ENCODE results near the gene SQSTM1. TPM values are rescaled to one million over a fixed set of nuclear protein-coding genes. Genes with fewer than 3 reads are reported as not detected.

The SQSTM1 gene
- total RNA-seq, 1 experiment from 2014 or later = 78.5 TPM

DNA sequence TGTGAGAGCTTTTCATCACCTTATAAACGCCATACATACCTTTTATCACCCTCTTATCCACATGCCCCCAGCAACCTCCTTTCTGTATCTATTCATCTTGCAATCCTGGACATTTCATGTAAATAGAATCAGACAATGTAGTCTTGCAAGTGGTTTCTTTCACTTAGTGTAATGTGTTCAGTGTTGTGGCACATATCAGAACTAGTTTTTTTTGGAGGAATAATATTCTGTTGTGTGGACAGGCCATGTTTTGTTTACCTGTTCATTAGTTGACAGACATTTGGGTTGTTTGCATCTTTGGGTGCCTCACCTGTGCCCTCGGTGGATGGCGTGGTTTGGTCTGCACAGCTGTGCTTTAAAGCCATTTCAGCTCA, 1.3 kb downstream of the SQSTM1 start (continued):
- TF ChIP-seq TEAD4 (CRISPR knock-in tag; IDR thresholded peaks at IDR 0.05) (no peak), NFE2L1 (CRISPR knock-in tag; IDR thresholded peaks at IDR 0.05) (no peak), GTF2I (CRISPR knock-in tag; conservative IDR thresholded peaks at IDR 0.05) (no peak)
- TF ChIP-seq, protein P1, sequence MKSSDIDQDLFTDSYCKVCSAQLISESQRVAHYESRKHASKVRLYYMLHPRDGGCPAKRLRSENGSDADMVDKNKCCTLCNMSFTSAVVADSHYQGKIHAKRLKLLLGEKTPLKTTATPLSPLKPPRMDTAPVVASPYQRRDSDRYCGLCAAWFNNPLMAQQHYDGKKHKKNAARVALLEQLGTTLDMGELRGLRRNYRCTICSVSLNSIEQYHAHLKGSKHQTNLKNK (CRISPR knock-in tag; IDR thresholded peaks at IDR 0.05) = no peak
- TF ChIP-seq, protein P2, sequence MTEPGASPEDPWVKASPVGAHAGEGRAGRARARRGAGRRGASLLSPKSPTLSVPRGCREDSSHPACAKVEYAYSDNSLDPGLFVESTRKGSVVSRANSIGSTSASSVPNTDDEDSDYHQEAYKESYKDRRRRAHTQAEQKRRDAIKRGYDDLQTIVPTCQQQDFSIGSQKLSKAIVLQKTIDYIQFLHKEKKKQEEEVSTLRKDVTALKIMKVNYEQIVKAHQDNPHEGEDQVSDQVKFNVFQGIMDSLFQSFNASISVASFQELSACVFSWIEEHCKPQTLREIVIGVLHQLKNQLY (CRISPR knock-in tag; IDR thresholded peaks at IDR 0.05) = no peak
- TF ChIP-seq, protein P3, sequence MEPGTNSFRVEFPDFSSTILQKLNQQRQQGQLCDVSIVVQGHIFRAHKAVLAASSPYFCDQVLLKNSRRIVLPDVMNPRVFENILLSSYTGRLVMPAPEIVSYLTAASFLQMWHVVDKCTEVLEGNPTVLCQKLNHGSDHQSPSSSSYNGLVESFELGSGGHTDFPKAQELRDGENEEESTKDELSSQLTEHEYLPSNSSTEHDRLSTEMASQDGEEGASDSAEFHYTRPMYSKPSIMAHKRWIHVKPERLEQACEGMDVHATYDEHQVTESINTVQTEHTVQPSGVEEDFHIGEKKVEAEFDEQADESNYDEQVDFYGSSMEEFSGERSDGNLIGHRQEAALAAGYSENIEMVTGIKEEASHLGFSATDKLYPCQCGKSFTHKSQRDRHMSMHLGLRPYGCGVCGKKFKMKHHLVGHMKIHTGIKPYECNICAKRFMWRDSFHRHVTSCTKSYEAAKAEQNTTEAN (CRISPR knock-in tag; IDR thresholded peaks at IDR 0.05) = no peak

DNA sequence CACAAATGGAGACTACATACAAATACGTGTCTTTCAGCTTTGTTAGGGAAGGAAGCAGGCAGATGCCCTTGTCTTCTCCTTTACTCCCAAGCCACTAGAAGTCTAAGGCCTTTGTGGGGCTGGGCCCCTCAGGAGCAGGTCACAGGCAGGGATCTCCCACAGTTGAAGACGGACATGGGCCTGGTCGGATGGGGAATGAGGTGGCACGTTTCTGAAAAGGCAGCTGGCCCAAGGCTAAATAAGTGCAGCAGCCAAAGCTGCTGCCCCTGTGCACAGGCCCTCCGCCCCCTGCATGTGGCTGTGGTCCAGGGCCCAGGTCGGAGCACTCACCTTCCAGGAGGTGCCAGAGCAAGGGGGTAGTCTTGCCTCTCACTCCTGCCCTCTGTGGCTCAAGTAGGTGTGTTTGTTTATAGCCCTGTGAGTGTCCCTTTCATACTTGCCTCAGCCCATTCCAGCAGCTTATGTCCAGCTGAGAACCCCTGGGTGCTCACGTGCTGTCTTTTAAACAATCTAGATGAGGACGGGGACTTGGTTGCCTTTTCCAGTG, 1.8 kb downstream of the SQSTM1 start:
- Mint-ChIP-seq H3K27ac (no peak overlapping the region; the same call in 1 of the 2 replicates), H3K4me3 (peak overlapping the region; percentile 87), H3K27me3 (ENCODE audit: low read depth) (peaks cover 8% of the 10 kb centered on the region), H3K36me3 (peaks cover 41% of the 10 kb centered on the region), H3K4me1 (peaks cover 33% of the 10 kb centered on the region), H3K9me3 (no peaks in the 10 kb centered on the region)
- DNase-seq (ENCODE audit: low spot score) = no peak
- ChIA-PET CTCF (interaction anchor here (0.5 to 1.6 kb wide), 3 partner anchors 11 to 78 kb away, joined by 3 to 10 read pairs (median 4); no protein-coding TSS in a partner anchor), POLR2A (interaction anchor here (0.7 kb wide), 1 partner anchor 90 kb away, joined by 9 read pairs; no protein-coding TSS in a partner anchor)
- ATAC-seq = no peak
- no peak for TF ChIP-seq CREM (CRISPR knock-in tag; IDR thresholded peaks at IDR 0.05)
- TF ChIP-seq, protein P1 (CRISPR knock-in tag; IDR thresholded peaks at IDR 0.05) = no peak
- TF ChIP-seq MYBL2 (CRISPR knock-in tag; IDR thresholded peaks at IDR 0.05) = no peak

DNA sequence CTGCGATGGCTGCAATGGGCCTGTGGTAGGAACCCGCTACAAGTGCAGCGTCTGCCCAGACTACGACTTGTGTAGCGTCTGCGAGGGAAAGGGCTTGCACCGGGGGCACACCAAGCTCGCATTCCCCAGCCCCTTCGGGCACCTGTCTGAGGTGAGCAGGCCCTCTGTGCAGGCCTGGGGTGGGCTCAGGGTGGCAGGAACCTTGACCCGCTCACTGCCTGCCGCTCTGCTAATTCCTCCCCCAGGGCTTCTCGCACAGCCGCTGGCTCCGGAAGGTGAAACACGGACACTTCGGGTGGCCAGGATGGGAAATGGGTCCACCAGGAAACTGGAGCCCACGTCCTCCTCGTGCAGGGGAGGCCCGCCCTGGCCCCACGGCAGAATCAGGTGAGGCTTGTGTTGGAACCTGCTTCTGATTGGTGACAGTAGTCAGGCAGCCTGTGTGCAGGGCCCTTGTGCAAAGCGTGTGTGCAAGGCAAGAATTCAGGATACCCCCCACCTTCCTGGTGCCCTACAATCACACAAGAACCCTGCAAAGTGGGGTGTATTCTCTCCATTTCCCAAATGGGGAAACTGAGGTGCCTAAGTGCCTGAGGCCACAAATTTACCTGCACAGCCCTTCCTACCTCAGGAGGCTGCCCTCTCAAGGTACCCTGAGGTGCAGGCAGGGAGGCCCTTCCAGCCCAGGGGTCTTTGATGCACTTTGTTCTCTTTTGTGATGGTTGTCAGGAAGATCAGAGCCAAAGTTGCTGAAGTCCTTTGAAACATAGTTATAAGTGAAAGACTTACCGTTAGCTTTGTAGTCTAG, 3.4 kb downstream of the SQSTM1 start:
- H3K27ac Mint-ChIP-seq = no peak overlapping the region

DNA sequence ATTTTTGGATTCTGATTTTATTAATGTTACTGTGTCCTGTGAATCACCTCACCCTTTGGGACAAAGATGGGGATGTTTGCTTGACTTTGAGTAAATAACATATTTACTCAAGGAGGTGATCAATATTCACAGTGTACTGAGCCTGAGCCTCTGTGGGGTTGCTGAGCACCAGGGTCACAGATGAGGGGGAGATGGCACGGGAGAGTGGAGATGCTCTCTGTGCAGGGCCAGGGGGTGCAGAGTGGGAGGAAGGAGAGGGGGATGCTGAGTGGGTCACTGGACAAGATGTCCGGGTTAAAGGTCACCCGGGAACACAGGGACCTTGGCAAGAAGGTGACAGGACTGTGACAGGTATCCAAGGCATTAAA, 4.0 kb downstream of the SQSTM1 start:
- Mint-ChIP-seq H3K4me3 (no peak overlapping the region), H3K27me3 (ENCODE audit: low read depth) (no peaks in the 10 kb centered on the region), H3K4me1 (peaks cover 41% of the 10 kb centered on the region), H3K9me3 (no peaks in the 10 kb centered on the region), H3K36me3 (peaks cover 60% of the 10 kb centered on the region), H3K27ac (no peak overlapping the region)
- no peak for DNase-seq (ENCODE audit: low spot score)
- POLR2A ChIA-PET = interaction anchor here (0.6 kb wide), 1 partner anchor 143 kb away, joined by 3 read pairs; no protein-coding TSS in a partner anchor
- no peak for ATAC-seq
- CTCF ChIA-PET = no interaction called here
- TF ChIP-seq NR2C2 (CRISPR knock-in tag; IDR thresholded peaks at IDR 0.05) (no peak), ETV6 (CRISPR knock-in tag; IDR thresholded peaks at IDR 0.05) (no peak), NR1H2 (CRISPR knock-in tag; IDR thresholded peaks at IDR 0.05) (no peak), ZNF423 (CRISPR knock-in tag; IDR thresholded peaks at IDR 0.05) (no peak), TP53 (CRISPR knock-in tag; IDR thresholded peaks at IDR 0.05) (no peak)
- TF ChIP-seq, protein P4, sequence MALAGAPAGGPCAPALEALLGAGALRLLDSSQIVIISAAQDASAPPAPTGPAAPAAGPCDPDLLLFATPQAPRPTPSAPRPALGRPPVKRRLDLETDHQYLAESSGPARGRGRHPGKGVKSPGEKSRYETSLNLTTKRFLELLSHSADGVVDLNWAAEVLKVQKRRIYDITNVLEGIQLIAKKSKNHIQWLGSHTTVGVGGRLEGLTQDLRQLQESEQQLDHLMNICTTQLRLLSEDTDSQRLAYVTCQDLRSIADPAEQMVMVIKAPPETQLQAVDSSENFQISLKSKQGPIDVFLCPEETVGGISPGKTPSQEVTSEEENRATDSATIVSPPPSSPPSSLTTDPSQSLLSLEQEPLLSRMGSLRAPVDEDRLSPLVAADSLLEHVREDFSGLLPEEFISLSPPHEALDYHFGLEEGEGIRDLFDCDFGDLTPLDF (CRISPR knock-in tag; IDR thresholded peaks at IDR 0.05) = no peak
- TF ChIP-seq, protein P5, sequence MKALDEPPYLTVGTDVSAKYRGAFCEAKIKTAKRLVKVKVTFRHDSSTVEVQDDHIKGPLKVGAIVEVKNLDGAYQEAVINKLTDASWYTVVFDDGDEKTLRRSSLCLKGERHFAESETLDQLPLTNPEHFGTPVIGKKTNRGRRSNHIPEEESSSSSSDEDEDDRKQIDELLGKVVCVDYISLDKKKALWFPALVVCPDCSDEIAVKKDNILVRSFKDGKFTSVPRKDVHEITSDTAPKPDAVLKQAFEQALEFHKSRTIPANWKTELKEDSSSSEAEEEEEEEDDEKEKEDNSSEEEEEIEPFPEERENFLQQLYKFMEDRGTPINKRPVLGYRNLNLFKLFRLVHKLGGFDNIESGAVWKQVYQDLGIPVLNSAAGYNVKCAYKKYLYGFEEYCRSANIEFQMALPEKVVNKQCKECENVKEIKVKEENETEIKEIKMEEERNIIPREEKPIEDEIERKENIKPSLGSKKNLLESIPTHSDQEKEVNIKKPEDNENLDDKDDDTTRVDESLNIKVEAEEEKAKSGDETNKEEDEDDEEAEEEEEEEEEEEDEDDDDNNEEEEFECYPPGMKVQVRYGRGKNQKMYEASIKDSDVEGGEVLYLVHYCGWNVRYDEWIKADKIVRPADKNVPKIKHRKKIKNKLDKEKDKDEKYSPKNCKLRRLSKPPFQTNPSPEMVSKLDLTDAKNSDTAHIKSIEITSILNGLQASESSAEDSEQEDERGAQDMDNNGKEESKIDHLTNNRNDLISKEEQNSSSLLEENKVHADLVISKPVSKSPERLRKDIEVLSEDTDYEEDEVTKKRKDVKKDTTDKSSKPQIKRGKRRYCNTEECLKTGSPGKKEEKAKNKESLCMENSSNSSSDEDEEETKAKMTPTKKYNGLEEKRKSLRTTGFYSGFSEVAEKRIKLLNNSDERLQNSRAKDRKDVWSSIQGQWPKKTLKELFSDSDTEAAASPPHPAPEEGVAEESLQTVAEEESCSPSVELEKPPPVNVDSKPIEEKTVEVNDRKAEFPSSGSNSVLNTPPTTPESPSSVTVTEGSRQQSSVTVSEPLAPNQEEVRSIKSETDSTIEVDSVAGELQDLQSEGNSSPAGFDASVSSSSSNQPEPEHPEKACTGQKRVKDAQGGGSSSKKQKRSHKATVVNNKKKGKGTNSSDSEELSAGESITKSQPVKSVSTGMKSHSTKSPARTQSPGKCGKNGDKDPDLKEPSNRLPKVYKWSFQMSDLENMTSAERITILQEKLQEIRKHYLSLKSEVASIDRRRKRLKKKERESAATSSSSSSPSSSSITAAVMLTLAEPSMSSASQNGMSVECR (CRISPR knock-in tag; IDR thresholded peaks at IDR 0.05; ENCODE audit: borderline replicate concordance) = no peak

More for the DNA sequence above, 3.4 kb downstream of the SQSTM1 start:
- Mint-ChIP-seq H3K4me1 (peaks cover 38% of the 10 kb centered on the region), H3K36me3 (peaks cover 55% of the 10 kb centered on the region), H3K4me3 (no peak overlapping the region), H3K9me3 (no peaks in the 10 kb centered on the region), H3K27me3 (ENCODE audit: low read depth) (no peaks in the 10 kb centered on the region)
- TF ChIP-seq ZNF263 (CRISPR knock-in tag; IDR thresholded peaks at IDR 0.05; ENCODE audit: low read depth) = no peak
- no peak for TF ChIP-seq GRHL2 (CRISPR knock-in tag; IDR thresholded peaks at IDR 0.05; ENCODE audit: insufficient replicate concordance, severe bottlenecking)
- TF ChIP-seq, protein P6, sequence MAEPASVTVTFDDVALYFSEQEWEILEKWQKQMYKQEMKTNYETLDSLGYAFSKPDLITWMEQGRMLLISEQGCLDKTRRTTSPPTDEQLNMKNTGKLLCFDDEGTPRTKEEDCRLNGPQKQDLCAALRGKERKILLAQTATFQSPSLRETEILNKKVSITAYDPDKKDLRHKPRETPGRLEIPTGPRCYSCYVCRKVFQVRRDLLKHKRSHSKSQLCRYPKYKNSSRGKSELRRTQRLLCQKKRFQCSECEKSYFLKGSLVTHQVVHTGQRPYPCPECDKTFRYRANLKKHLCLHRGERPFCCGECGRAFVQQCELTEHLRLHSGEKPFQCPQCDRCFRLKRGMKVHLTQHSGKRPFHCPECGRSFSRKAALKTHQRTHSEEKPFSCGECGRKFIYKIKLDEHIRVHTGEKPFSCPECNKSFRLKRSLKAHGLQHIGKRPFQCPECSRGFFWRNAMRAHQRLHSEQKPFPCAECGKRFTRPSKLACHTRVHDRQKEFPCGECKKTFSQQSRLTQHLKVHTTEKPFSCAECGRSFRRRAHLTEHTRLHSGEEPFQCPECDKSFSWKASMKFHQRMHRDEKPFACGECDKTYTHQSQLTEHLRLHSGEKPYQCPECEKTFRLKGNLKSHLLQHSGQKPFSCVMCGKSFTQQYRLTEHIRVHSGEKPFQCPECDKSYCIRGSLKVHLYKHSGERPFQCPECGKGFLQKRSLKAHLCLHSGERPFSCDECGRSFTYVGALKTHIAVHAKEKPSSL (CRISPR knock-in tag; conservative IDR thresholded peaks at IDR 0.05) = no peak
- no peak for DNase-seq (ENCODE audit: low spot score)
- ChIA-PET CTCF (interaction anchor here (0.6 kb wide), 1 partner anchor 57 kb away, joined by 3 read pairs; no protein-coding TSS in a partner anchor), POLR2A (interaction anchor here (0.6 to 0.9 kb wide), 2 partner anchors 13 to 142 kb away, joined by 3 read pairs; no protein-coding TSS in a partner anchor)
- ATAC-seq = no peak

All from WTC11 (cell line).